ENCODE results near the gene KLHL41.
"Not testable (repeated sequence)": the region's sequence is repeated elsewhere in the genome, so short reads cannot be mapped to it uniquely, and the experiment has no call there.

The KLHL41 gene

DNA sequence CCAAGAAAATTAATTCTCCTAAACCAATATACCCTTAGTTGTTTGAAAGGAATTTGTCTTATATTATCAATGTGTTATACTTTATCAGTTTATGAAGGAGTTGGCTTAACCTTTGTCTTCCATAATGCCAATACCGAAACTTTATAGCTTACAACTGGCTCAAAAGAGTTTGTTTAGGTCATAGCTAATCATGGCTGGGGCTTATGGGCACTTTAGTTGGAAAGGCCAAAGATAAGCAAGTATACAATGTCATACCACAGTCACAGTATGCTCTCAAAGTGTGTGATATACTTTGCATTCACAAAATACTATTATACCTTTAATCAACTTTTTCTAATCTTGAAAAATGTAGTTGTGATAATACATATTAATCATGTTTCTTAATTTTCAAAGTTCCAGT is 2.3 kb downstream of the KLHL41 start:
- no peak for DNase-seq

DNA sequence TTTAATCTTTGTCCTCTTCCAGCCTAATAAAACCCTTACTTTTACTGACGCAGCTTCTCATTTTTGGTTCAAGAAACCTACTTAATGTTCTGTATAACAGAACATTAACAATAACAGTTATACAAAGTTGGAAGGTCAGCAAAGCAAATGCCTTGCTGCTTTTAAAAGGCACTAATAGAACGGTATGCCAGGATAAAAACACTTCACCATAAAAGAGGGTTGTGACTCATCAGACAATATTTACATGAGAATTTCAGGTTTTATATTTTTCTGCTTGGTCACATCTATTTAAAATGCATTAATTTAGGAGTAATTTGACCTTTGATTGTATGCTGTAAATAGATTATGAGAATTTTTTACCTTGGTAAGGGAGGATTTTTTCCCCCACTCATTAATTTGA is 3.0 kb downstream of the KLHL41 start:
- no peak for DNase-seq

DNA sequence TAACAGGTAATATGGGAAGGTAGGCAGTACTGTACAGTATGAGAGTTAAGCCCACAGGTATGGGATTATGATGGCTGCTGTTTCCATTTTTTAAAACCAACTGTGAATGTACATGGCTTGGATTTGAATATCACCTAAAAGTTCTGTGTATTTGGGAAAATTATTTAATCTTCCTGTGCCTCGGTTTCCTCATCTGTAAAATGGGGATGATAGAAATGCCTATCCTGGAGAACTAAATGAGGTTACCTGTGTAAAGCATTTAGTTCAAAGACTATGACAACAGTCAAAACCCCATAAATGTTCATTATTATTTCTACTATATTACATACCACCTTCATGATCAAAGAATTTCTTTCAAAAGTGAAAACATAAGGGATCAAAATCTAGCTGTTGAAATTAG is 3.6 kb downstream of the KLHL41 start:
- DNase-seq = no peak

DNA sequence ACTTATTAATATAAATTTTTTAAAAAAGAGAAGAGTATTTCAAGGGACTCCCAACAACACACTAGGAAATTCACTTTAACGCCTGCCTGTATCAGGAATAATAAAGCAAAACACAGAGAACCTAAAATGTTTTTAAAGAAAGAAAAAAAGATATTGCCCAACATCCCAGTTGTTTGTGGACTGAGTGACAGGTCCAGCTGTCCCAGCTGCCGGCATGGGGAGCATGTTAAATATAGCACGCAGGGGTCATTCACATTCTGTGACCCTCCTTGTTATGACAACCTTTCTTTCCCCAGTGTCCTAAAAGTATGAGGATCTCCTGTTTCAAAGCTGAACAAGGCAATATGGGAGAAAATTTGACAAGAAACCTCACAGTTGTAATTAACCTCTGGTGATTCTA is 4.4 kb downstream of the KLHL41 start:
- no peak for DNase-seq

DNA sequence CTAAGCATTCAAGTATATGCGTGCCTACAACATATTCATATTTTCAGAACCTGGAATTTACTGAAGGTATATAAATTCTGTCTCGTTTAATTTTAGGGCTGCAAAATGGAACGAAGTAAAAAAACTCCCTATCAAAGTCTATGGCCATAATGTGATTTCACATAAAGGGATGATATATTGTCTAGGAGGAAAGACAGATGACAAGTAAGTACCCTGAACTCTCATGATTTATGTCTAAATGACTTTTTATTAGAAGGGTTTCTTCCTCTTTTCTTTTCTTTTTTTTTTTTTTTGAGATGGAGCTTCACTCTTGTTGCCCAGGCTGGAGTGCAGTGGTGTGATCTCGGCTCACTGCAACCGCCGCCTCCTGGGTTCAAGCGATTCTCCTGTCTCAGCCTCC is 5.3 kb downstream of the KLHL41 start:
- not testable (repeated sequence) for DNase-seq

DNA sequence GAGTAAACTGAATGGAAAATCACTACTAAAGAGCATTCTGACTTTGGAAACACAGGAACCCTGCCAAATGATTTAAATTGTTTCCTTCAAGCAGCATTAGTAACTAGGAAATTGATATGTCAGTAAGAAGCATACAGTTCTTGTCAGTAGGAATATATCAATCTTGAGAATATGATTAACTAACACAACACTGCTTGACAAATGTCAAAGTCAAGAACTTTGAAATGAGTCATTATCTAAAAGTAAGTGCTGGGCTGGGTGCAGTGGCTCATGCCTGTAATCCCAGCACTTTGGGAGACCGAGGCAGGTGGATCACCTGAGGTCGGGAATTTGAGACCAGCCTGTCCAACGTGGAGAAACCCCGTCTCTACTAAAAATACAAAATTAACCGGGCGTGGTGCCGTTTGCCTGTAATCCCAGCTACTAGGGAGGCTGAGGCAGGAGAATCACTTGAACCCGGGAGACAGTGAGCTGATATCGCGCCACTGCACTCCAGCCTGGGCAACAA is 7.0 kb downstream of the KLHL41 start:
- not testable (repeated sequence) for DNase-seq

DNA sequence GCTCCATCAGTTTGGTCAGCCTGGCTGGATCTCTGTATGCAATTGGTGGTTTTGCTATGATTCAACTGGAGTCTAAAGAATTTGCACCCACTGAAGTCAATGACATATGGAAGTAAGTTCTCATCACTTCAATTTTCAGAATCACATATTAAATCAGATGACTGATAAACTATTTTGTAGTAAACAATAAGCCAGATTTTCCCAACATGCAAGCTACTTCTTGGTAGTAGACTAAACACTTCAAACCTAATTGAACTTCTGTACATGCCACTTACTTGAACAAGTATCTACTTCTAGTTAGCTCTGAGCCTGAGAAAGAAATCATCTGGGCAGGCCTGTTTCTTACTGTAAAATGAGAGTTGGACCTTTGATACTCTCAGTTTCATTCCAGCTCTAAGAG is 11.4 kb downstream of the KLHL41 start:
- DNase-seq = no peak

DNA sequence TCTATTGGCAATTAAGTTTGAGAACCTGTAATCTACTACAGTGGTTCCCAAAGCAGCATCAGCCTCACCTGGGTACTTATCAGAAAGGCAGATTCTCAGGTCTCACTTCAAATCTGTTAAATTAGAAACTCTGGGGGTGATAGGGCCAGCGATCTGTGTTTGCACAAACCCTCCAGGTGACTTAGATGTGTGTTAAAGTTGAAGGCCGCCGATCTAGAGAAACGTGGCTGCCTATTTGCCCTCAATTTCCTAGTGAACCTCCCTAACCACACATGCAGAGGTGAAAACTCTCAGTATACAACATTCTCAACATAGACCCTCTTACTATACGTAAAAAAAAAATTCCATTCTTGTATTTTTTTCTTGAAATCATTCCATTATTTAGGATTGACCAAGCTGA is 14.2 kb downstream of the KLHL41 start:
- no peak for DNase-seq

DNA sequence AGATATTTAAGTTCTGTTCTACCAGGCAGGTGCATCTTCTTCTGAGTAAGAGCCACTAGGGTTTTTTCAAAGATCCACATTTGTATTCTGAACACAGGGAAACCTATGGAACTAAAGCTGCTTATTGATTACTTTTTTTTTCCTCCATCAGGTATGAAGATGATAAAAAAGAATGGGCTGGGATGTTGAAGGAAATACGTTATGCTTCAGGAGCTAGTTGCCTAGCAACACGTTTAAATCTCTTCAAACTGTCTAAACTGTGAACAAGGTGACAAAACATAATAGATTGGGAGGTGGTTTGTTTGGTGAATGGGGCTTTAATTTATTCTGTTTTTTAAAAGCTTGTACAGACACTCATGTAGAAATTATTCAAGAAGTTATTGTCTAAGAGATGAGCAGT is 15.9 kb downstream of the KLHL41 start:
- no peak for DNase-seq

DNA sequence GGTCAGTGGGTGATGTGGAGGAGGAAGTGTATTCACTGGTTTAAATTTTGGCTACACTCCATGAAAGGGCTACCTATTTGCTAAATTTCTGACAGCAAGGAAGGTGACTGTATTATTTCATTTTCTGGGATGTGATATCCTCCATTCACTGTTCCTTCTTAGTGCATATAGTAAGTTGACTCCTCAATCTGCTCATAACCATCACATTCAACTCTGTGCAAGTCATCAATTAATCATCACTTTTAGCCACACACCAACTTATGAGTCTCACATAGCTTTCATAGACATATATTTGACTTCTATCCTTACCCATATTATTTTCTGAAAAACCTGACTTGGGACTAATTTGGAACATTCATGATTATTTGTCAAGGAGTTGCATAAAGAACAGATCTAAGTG is 16.9 kb downstream of the KLHL41 start:
- no peak for DNase-seq

DNA sequence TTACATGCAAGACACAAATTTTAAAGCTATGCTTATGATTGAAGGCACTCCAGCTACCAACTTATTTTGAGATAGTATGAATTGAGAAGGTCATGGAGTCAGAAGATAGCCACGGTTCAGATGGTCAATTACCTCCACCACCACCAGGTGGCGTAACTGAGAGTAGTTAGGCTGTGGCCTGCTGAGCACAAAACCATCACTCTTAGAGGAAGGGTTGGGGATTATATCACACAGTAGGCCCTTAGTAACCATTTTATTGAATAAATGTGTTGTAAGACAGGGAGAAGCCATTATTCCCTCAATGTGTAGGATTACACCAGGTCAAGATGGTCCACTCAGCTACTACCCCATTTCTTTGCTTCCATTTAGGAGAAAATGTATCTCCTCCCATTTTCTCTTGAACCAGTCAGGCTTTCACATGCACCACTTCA is 18.8 kb downstream of the KLHL41 start:
- DNase-seq = peak; percentile 77

DNA sequence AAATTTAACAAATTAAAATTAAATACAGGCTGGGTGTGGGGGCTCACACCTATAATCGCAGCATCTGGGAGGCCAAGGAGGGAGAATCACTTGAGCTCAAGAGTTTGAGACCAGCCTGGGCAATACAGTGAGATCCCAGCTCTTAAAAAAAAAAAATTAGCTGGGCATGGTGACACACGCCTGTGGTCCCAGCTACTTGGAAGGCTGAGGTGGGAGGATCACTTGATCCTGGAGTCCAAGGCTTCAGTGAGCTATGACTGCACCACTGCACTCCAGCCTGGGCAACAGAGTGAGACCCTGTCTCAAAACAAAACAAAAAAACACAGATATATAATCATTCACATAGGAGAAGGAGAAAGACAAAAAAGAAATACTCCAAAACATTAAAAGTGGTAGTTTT is 30.0 kb downstream of the KLHL41 start:
- DNase-seq = not testable (repeated sequence)

DNA sequence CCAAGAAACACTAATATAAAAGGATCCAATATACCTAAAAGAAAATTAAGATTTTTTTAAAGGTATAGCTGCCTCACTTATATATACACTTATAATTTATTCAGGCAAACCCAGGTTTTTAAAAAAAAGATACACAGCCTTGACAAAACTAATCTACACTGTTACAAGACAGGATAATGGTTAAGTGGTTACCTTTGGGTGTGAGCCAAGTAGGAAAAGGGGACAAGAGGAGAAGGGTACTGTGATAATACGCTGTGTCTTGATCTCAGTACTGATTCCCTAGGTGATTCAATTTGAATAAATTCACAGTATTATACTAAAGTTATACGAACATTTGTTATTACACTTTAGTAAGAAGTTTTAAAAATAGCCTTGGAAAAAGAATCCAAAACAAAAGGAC is 30.6 kb downstream of the KLHL41 start:
- no peak for DNase-seq

DNA sequence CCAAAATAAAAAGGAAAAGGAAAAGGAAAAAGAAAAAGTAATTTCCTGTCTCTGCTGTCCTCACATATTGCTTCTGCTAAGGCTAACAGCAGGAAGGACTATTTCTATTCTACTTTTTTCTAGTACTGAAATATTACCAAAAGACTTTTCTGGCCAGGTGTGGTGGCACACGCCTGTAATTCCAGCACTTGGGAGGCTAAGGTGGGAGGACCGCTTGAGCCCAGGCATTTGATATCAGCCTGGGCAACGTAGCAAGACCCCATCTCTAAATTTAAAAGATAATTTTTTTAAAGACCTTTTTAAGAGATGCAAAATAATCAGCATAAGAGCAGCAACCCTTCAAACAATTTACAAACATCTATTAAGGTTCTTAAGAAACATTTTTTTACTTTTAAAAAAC is 32.9 kb downstream of the KLHL41 start:
- no peak for DNase-seq

DNA sequence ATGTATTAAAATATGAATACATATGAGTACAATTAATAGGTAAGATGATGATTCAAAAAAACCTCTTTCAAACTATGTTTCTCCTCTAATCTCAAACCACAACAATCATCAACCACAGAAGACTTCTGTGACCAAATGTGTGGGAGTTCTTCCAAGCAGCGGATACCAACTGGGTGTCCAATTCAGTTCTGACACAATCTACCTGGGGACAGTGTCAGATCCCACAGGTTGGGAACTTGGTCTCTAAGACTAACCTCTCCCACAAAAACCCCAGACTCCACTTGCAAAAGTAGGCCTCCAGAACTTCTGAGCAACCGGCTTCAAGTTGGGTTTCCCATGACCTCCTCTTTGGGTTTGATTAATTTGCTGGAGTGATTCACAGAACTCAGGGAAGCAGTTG is 37.3 kb downstream of the KLHL41 start:
- DNase-seq = no peak

DNA sequence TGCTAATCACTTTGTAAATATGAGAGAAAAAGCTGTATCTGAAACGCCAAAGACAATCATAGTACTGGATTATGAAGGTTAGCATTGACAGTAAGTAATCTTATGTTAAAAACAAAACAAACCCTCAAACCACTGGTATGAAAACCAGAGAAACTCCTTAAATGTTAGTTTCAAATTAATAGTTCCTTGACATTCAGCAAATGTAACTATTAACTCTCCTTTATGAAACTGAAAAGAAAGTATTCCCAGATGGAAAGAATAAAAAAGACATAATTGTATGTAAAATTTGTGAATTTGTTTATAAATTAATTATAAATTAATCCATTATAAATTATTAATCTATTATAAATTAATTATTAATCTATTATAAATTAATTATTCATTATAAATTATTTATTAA is 51.9 kb downstream of the KLHL41 start:
- no peak for DNase-seq

DNA sequence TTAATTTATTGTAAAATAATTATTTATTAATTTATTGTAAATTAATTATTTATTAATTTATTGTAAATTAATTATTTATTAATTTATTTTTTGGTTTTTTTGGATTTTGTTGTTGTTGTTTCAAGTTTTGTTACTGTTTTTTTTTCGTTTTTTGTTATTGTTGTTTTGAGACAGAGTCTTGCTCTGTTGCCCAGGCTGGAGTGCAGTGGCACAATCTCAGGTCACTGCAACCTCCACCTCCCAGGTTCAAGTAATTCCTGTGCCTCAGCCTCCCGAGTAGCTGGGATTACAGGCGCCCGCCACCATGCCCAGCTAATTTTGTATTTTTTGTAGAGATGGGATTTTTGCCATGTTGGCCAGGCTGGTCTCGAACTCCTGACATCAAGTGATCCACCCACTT is 52.6 kb downstream of the KLHL41 start:
- DNase-seq = not testable (repeated sequence)

DNA sequence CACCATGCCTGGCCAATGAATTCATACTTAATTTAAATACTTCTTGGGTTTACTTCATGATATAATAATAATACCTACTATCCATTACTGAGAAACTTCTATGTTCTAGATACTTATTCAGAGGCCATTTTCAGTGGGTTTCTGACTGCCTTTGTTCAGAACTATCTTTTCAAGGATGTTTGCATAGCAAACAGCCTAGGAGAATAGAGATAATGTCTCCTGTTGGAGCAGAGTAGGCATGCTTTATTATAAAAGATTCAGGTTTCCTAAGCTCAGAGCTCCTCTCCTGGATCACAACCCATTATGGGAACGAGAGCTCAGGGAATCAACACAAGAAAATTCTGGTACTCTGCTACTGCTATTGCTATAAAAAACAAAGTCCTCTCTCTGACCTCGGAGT is 53.0 kb downstream of the KLHL41 start:
- no peak for DNase-seq

DNA sequence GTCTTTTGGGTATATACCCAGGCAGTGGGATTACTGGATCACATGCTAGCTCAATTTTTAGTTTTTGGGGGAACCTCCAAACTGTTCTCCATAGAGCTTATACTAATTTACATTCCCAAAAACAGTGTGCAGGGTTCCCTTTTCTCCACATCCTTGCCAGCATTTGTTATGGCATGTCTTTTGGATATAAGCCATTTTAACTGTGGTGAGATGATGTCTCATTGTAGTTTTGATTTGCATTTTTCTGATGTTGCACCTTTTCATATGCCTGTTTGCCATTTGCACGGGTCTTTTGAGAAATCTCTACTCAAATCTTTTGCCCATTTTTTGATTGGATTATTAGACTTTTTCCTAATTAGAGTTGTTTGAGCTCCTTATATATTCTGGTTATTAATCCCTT is 56.2 kb downstream of the KLHL41 start:
- no peak for DNase-seq

DNA sequence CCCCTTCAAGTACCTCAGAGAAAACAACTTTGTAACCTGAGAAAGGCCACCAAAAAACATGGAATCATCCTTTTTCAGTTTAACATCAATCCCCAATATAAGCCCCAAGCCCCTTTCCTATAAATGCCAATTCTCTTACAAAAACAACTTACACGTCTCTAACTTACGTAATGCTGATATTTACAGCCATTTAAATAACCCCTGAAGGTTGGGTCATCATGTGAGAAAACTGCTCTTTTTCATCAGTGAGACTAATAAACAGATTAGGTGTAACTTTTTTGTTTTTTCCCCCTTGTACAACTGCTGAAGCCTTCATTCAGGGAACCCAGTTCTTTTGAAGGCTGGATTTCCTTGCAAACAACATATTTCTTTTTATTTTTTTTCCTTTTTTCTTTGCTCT is 60.4 kb downstream of the KLHL41 start:
- no peak for DNase-seq

DNA sequence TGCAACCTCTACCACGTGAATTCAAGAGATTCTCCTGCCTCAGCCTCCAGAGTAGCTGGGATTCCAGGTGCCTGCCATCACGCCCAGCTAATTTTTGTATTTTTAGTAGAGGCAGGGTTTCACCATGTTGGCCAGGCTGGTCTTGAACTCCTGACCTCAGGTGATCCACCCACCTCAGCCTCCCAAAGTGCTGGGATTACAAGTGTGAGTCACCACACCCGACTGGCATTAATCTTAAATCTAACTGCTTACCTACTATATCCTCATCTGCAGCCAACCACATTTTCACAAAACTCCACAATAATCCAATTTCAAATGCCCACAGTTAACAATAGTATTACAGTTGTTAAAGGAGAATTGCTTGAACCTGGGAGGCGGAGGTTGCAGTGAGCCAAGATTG is 61.2 kb downstream of the KLHL41 start:
- not testable (repeated sequence) for DNase-seq

DNA sequence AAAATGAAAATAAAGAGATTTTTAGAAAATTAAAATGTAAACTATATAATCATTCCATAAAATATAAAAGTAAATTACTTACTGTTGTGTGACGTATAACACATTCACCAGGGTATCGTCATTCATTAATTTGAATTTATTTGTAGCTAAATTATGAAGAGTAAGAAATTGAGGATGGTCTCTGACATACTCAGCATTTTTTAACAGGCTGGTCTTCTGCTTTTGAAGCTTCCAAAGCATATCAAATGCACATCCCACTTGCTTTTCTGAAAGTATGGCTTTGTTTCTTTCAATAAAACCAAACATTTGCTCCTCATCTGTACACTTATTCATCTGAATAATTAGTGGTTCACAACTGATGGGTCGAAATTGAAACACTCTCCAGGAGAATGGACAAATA is 62.1 kb downstream of the KLHL41 start:
- no peak for DNase-seq

DNA sequence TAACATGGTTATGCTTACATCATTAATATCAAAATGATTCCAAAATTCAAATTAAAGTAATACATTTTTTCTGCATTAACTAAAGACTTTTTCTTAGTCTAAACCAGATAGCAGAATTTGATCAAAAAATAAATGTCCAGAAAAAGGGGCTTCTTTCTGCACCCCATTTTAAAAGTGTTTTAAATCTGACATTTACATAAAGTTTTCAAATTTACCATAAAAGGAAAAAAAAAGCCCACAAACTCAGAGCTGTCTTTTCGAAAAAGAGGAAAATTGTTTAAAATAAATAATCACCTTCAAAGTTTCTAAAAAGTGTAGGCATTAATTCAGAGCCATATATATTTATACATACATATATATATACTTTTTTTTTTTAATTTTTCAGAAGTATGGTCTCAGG is 62.7 kb downstream of the KLHL41 start:
- no peak for DNase-seq

DNA sequence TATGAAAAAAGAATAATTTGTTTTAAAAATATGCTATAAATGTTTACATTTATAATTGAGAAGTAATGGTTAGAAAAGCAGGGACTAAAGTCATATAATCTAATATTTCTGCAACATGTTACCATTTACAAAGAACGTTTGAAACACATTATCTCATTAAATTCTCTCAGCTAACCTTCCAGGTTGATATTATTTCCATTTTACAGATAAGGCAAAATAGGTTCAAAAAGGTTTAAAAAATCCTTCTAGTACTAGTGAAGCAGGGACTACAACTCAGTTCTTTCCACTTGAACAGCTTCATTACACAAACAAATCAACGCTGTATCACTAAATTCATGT is 63.3 kb downstream of the KLHL41 start:
- no peak for DNase-seq

DNA sequence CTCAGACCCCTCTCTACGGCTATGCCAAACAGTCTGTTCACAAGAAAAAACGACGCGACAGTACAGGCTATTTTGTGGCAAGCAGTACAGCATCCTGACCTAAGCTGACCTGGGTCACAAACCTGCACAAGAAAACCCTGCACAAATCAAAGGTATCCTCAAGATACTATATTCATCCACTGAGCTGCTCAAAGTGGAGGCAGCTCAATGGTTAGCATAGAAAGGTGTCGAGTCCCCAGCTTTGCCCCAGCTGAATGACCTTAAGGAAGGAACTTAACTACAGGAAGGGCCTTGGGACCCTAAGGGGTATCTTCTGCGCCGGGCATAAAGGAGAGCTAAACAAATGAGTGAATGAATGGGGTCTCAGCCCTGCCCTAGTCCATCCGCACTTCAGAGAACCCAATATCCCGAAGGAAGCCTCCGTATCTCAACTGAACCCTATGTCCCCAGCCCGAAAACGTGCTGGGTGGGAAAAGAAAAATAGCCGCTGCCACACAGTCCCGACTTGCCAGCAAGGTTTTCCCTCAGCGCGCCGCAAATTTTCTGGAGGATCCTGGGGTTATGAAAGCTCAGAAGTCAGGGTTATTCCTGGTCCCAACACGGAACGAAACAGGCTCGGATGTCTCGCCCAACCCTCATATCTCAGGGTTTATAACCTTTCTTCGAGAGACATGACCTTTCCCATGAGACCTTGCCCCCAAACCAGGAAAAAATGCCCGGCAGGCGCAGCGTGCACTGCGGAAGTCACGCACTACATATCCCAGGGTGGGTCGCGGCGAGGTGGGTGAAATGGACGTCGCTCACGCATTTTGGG is 63.9 kb downstream of the KLHL41 start, which contains the start of gene FASTKD1:
FASTKD1 (minus strand) TSS at position 706 of the 814 bp plus-strand sequence. CDS start 1,836 bp downstream, outside the sequence.
- peak; percentile 89 for DNase-seq

All from CD4-positive, alpha-beta T cell treated with Interleukin-6 for 4 hours (primary cell).